Suppressor macrophage treated with lipopolysaccharide for 1 hour (primary cell): ENCODE results near the gene CBX8.
A peak's percentile ranks its signal among the peaks of the same experiment; 100 is the strongest.

Experiments used
- DNase-seq, 3 donors: peaks; one replicate each; pipeline ENCODE4 v3.0.0-alpha.2; 2020 to 2022

CBX8 gene

DNA sequence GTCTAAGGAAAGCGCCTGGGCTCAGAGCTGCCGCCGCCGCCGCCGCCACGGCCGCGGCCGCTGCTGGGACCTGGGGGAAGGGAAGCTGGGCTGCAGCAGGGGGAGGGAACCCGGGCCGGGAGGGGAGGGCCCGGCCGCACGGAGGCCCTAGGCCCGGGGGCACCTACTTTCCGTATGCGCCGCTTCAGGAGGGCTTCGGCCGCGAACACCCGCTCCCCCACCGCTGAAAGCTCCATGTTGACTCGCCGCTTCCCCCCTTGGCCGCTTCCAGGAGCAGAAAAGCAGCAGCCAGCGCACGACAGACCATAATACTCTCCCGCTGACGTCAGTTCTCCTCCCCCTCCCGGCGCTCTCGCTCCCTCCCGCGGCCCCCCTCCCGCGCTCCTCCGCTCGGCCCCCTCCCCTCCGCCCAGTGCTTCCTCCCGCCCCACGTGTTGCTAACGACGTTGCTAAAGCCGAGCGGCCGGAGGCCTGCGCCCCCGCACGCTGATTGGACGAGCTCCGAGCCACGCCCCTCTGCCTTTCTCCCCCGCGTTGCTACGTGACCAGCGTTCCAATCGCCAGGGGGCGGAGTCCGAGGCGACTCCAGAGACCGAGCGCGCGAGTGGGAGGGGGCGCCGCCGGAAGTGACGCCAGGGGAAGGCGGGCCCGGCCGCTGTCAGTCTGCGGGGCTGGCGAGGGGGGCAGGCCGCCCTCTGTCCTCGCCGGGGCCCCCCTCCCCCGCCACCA is at the start of gene CBX8:
Gene CBX8, minus strand, starts transcription at position 315 of the 729 bp plus-strand sequence. Its CDS starts 79 bp downstream, at position 236.
- DNase-seq = peak; percentile 100

- peak; percentile 84 to 89 (median 88) for DNase-seq
Observed at GRCh38 chr17:79845601-79845949, 48.7 kb upstream of the CBX8 start.

GRCh38 chr17:79844869-79845600 is 48.2 kb upstream of the CBX8 start:
- DNase-seq = peak in 1 of 3 donors; percentile 69

DNA sequence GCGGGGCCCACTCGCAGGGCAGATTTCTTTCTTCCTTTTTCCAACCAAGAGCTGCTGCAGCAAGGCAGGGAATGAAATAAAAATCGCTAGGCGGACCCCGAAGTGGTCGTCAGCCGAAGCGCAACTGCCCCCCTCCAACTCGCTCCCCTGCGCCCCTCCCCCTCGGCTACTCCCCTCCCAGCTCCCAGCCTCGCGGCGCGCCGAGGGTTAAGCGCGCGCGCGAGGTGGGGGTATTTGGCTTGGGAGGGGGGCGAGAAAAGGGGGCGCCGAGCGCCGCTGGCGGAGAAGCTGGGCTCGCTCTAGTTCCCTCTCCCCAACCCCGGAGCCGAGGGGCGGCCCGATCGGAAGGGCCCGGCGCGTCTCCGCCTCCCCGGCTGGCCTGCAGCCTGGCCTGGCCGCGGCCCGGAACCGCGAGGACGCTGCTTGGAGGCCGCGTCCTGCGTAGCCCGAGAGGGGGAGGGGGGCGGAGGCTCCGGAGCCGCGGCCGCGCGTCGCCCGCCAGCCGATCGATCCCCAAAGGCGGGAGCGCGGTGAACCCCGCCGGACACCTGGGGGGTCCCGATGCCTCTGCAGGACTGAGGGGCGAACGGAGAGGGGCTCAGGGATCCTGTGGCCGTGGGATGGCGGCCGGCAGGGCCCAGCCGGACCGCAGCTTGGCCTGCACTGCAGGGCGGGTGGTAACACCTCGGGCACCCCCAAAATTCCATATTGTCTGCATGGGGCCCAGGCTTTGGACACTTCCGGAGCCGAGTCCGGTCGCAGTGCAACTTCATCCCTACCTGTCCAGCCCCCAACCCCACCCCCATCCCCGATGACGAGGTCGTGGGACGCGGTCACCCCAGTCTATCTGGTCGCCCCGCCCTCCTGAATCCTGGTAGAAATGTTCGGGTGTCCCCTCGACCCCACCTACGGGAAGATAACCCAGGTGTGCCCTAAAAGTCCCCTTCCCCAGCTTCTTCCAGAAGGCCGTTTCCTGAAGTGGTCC is 47.2 kb upstream of the CBX8 start:
- DNase-seq = peak; percentile 45 to 76 (median 47)

DNA sequence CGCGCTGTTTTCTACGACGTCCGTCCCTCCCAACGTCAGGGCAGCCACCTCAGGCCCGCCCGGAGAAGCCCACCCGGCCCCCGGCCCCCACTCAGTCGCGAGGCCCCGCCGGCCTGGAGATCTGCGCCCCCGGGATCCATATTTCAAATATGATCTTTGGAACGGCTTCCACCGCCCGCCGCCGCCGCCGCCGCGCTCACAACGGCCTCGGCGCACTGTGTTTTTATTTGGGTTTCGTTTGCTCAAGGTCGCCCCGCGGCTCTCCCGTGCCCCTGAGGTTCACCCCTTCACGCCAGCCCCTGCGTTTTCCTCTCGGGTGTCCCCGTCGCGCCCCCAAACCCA is 46.6 kb upstream of the CBX8 start:
- DNase-seq = peak in 1 of 3 donors; percentile 41

DNA sequence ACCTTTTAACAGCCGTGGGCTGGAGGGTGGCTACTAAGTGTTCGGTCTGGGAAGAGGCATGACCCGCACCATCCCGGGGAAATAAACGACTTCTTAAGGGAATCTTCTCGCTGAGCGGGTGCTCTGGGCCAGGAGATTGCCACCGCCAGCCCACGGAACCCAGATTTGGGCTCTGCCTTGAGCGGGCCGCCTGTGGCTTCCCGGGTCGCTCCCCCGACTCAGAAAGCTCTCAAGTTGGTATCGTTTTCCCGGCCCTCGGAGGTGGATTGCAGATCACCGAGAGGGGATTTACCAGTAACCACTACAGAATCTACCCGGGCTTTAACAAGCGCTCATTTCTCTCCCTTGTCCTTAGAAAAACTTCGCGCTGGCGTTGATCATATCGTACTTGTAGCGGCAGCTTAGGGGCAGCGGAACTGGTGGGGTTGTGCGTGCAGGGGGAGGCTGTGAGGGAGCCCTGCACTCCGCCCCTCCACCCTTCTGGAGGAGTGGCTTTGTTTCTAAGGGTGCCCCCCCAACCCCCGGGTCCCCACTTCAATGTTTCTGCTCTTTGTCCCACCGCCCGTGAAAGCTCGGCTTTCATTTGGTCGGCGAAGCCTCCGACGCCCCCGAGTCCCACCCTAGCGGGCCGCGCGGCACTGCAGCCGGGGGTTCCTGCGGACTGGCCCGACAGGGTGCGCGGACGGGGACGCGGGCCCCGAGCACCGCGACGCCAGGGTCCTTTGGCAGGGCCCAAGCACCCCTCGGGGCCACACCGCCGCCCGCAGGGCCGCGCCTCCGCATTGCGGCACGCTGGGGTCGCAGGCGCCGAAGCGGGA is 46.0 kb upstream of the CBX8 start:
- peak; percentile 40 to 61 (median 50) for DNase-seq

GRCh38 chr17:79842136-79842655 is 45.3 kb upstream of the CBX8 start:
- DNase-seq = no peak

GRCh38 chr17:79841369-79842135 is 44.7 kb upstream of the CBX8 start:
- peak in 2 of 3 donors; percentile 46 to 55 for DNase-seq

GRCh38 chr17:79840989-79841286 is 44.1 kb upstream of the CBX8 start:
- DNase-seq = peak in 1 of 3 donors; percentile 17

GRCh38 chr17:79840269-79840988 is 43.6 kb upstream of the CBX8 start:
- peak; percentile 39 to 67 (median 55) for DNase-seq

DNA sequence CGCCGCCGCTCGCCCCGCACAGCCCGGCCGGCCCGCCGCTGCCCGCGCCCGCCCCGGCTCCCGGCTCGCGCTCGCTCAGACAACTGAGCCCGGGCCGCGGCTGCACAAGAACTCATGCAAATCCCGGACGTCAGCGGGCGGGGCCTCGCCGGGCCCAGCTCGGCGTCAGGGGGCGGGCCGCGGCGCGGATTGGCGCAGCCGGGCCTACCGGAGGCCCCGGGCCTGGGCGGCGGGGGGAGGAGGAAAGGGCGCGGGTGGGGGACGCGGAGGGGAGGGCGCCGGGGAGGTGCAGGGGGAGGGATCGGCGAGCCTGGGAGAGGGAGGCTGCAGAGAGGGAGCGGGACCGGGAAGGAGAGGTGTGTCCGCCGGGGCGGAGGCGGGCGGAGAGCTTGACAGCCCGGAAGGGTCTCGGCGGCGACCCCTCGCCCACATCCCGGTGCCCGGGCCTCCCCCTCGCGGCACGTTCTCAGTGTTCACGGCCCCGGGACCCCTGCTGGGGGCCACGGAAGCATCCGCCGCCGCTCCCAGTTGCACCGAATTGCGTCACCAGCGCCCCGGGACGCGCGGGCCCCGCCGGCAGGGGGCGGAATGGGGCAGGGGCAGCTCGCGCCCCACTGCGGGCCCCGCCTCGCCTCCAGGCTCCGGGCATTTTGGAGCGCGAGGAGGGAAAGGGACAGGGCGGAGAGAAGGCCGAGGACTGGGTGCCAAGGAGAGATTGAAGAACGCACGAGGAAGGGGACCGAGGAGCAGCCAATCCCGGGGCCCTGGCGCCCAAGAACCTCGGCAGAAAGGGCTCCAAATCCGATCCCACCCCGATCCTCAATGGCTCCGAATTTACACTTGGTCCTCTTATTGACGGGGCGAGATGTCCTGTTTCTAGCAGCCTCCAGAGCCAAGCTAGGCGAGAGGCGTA is 42.7 kb upstream of the CBX8 start, which contains the start of gene CBX4:
Gene CBX4, minus strand, starts transcription at position 85 of the 913 bp plus-strand sequence. CDS start 189 bp downstream, outside the sequence.
- DNase-seq = peak; percentile 96 to 99 (median 97)

- DNase-seq = peak; percentile 55 to 76 (median 59)
Observed at GRCh38 chr17:79838522-79839274, 41.8 kb upstream of the CBX8 start.

GRCh38 chr17:79837888-79838521 is 41.1 kb upstream of the CBX8 start:
- no peak for DNase-seq

DNA sequence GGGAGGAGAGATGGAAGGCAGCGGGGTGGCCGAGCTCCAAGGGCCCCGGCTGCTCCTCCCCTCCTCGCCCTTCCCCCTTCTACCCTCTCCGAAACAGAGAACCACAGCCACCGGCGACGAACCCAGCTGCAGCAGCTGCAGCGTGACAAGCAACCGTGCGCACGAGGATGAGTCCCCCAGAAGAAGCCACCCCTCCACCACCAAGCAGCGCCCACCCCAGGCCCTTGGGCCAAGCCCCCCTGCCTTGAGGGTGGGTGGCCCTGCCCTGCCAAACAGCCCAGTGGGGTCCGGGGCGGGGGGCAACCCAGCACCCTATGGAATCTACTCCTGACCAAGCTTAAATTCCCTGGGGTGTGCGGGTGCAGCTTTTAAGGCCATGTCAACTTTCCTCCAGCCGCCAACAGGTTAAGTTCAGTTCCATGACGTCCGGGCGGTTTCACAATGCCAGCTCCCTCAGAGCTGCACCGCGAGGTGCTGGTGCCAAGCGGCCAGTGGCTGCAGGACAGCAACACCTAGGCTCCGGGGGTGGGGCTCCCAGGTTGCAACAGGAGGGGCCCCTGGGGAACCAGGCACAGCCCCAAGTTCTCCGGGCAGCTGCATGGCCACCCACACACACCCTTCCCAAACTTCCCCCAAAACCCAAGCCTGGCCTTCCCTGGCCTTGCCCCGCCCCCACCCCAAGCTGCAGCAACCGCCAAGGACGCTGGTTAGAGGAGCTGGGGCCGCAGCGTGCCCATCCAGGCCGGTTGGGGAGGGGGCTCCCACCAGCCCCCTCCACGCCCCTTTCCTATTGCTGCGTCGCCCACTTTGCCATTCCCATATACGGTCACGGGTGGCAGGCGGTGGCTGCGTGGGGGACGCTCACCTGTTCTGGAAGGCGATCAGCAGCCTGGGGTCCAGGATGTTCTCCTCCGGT is 40.4 kb upstream of the CBX8 start:
- DNase-seq = peak; percentile 64 to 78 (median 67)

GRCh38 chr17:79836510-79836971 is 39.7 kb upstream of the CBX8 start:
- peak; percentile 56 to 69 (median 58) for DNase-seq

GRCh38 chr17:79835953-79836509 is 39.2 kb upstream of the CBX8 start:
- DNase-seq = peak in 1 of 3 donors; percentile 19
